Brain microvascular endothelial cell (primary cell): ENCODE data around the gene PRKCH.
"Not testable (repeated sequence)": the region's sequence is repeated elsewhere in the genome, so short reads cannot be mapped to it uniquely, and the experiment has no call there.

Source experiments
- DNase-seq: peaks from one replicate; pipeline ENCODE4 v3.0.0-alpha.2; 2020
- H3K27ac ChIP-seq: fragments of 250-450 bp; sonication (Bioruptor Pico); 2 replicates; pipeline ENCODE4 v1.5.1; 2020; ENCODE audit warnings: mild to moderate bottlenecking, moderate library complexity
- H3K27me3 ChIP-seq: fragments of 250-450 bp; sonication (Bioruptor Pico); replicated peaks from 2 replicates; pipeline ENCODE4 v1.5.1; 2020; ENCODE audit warnings: mild to moderate bottlenecking
- H3K36me3 ChIP-seq: fragments of 250-450 bp; sonication (Bioruptor Pico); replicated peaks from 2 replicates; pipeline ENCODE4 v1.5.1; 2020; ENCODE audit warnings: mild to moderate bottlenecking
- H3K4me3 ChIP-seq: 2 replicates; pipeline ENCODE4 v1.5.1; 2011; ENCODE audit warnings: low read depth, mild to moderate bottlenecking, control low read depth, low read length, moderate library complexity
- in situ Hi-C: cut with HindIII; loops from 2 replicates; pipeline ENCODE4 v1.10.0; 2017; ENCODE audit warnings: low sequenced_read_pairs, low pct_ligation_motif_present
- TF ChIP-seq, protein P1 (sequence below): IDR thresholded peaks from 2 replicates; pipeline ENCODE4 v1.5.1; 2011; ENCODE audit warnings: low read depth, mild to moderate bottlenecking, moderate library complexity, low read length, control low read depth, inconsistent platforms; ENCODE audit errors: missing control alignments

PRKCH gene

DNA sequence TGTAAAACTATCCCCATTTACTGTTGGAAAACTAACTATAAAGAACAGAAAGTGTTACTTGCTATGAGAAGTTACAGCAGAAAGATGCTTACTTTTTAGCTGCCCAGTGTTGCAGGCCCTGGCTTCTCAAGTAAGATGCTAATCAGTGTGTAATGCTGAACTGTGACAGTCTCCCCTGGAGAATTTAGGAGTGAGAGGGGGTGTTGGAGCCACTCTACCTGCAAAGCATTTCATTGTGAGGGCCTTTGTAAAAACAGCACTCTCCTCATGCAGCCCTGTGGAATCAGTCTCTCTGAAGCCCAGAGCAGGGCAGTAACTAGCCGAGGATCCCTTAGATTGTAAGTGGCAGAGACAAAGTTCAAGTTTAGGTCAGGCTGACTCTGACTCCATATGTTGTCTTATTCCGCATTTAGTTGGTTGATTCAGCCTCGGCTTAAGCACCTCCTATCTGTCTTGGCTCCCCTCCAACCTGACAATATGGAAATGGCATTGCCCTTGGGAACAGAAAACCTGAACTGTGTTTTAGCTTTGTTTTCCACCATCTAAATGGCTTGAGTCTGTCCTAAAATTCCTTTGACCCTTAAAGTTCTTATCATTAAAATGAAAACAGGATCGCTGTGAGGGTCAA is 141.3 kb downstream of the PRKCH start:
- peak; percentile 95 for DNase-seq
- TF ChIP-seq, protein P1, sequence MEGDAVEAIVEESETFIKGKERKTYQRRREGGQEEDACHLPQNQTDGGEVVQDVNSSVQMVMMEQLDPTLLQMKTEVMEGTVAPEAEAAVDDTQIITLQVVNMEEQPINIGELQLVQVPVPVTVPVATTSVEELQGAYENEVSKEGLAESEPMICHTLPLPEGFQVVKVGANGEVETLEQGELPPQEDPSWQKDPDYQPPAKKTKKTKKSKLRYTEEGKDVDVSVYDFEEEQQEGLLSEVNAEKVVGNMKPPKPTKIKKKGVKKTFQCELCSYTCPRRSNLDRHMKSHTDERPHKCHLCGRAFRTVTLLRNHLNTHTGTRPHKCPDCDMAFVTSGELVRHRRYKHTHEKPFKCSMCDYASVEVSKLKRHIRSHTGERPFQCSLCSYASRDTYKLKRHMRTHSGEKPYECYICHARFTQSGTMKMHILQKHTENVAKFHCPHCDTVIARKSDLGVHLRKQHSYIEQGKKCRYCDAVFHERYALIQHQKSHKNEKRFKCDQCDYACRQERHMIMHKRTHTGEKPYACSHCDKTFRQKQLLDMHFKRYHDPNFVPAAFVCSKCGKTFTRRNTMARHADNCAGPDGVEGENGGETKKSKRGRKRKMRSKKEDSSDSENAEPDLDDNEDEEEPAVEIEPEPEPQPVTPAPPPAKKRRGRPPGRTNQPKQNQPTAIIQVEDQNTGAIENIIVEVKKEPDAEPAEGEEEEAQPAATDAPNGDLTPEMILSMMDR, result no peak
- H3K4me3 ChIP-seq, result no peak overlapping the region
- peak overlapping the region; percentile 97 for H3K27ac ChIP-seq
- no peaks in the 10 kb centered on the region for H3K27me3 ChIP-seq
- in situ Hi-C loops, result loop anchor here (10.0 to 25.0 kb wide), 2 partner anchors 250 to 372 kb away; no protein-coding TSS in a partner anchor
- H3K36me3 ChIP-seq, result no peaks in the 10 kb centered on the region

DNA sequence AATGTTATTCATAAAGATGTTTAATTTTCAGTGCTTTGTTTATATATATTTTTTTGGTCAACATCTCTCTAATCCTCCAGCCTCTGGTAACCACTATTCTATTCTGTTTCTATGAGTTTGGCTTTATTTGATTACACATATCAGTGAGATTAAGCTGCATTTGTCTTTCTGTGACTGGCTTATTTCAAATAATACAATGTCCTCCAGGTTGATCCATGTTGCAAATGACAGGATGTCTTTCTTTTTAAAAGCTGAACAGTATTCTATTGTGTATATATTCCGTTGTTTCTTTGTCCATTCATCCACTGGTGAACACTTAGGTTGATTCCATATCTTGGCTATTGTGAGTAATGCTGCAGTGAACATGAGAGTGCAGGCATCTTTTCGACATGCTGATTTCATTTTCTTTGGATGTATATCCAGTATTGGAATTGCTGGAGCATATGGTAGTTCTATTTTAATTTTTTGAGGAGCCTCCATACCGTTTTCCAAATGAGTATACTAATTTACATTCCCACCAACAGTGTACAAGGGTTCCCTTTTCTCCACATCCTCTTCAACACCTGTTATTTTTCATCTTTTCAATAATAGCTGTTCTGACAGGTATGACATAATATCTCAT is 142.4 kb downstream of the PRKCH start:
- in situ Hi-C loops, result loop anchor here (10.0 to 25.0 kb wide), 2 partner anchors 249 to 371 kb away; no protein-coding TSS in a partner anchor
- TF ChIP-seq, protein P1, result no peak
- Histone ChIP-seq H3K36me3 (no peaks in the 10 kb centered on the region), H3K4me3 (no peak overlapping the region), H3K27me3 (no peaks in the 10 kb centered on the region), H3K27ac (peak overlapping the region; percentile 97)
- DNase-seq, result no peak

DNA sequence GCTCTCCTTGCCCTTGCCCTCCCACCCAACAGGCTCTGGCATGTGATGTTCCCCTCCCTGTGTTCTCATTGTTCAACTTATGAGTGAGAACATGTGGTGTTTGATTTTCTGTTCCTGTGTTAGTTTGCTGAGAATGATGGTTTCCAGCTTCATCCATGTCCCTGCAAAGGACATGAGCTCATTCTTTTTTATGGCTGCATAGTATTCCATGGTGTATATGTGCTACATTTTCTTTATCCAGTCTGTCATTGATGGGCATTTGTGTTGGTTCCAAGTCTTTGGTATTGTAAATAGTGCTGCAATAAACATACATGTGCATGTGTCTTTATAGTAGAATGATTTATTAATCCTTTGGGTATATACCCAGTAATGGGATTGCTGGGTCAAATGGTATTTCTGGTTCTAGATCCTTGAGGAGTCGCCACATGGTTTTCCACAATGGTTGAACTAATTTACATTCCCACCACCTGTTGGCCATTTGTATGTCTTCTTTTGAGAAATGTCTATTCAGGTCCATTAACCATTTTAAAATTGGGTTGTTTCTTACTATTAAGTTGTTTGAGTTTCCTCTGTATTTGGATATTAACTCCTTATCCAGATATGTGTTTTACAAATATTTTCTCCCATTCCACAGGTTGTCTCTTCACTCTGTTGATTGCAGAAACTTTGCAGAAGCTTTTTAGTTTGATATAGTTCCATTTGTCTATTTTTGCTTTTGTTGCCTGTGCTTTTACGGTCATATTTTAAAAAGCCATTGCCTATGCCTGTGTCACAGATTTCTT is 143.4 kb downstream of the PRKCH start:
- peak overlapping the region; percentile 97 for H3K27ac ChIP-seq
- in situ Hi-C loops, result loop anchor here (10.0 to 25.0 kb wide), 2 partner anchors 248 to 370 kb away; no protein-coding TSS in a partner anchor
- H3K4me3 ChIP-seq, H3K36me3 ChIP-seq, DNase-seq, H3K27me3 ChIP-seq: not testable (repeated sequence)

DNA sequence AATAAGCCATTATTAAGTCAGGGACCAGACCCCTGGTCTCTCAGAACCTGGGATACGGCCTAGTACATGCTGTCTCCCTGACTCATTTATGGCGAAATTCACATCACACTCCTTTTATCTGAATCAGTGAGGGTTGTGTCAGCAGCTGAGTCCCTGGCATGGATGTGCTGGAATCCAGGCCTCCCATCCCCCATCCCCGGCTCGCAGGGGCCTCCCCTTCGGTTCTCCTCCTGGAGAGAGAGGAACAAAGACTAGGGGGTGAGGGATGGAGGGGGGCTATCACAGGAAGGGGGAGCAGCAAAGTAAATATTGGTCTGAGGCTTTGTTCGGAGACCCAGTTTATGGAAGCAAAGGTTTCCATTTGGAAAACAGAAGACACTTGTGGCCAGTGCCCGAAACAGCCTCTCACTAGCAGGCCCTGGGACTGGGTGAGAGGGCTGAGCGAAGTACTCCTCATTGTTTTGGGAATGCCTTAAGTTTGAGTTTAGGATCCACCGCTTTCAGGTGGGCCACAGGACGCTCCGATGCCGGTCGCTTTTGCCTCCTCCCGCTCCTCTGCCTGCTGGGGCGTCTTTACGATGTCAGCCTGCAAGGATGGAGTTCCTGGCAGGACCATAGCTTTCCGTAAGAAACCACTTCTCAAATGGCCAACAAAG is 145.0 kb downstream of the PRKCH start:
- Histone ChIP-seq H3K27ac (peak overlapping the region; percentile 97), H3K4me3 (no peak overlapping the region), H3K36me3 (no peaks in the 10 kb centered on the region), H3K27me3 (no peaks in the 10 kb centered on the region)
- DNase-seq, result peak; percentile 98
- TF ChIP-seq, protein P1, result no peak
- in situ Hi-C loops, result loop anchor here (10.0 to 25.0 kb wide), 2 partner anchors 246 to 368 kb away; no protein-coding TSS in a partner anchor

DNA sequence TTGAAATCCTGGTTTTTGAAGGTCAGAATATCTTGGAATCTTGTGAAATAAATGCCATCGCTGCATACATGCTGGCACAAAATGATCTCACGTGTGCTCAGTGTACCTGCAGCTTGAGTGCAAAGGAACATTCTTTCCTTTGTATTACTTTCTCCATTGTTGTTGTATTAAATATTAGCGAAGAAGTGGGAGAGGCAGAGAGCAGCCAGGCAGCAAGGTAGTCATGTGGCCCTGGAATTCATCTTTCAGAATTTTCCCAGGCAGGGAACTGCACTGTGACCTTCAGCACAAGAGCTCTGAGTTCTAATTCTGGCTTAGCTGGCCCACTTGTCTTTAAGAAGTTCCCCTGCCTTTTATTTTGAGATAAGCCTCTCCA is 145.5 kb downstream of the PRKCH start:
- Histone ChIP-seq H3K27me3 (no peaks in the 10 kb centered on the region), H3K4me3 (no peak overlapping the region), H3K36me3 (no peaks in the 10 kb centered on the region), H3K27ac (peak overlapping the region; percentile 97)
- DNase-seq, result no peak
- TF ChIP-seq, protein P1, result no peak
- in situ Hi-C loops, result loop anchor here (10.0 to 25.0 kb wide), 2 partner anchors 245 to 368 kb away; no protein-coding TSS in a partner anchor
